Heart right ventricle (tissue), 16 donors: ENCODE results near the gene BRD4. TPM values are rescaled to one million over a fixed set of nuclear protein-coding genes. Genes with fewer than 3 reads are reported as not detected.
A peak's percentile ranks its signal among the peaks of the same experiment; 100 is the strongest.

Source experiments
- ATAC-seq, 8 donors: fragments of 200-7000 bp; cut with Tn5 transposase; one replicate each; pipeline ENCODE4 v1.9.1; 2020; ENCODE audit warnings: mild to moderate bottlenecking in 8 of 8, moderate library complexity in 8 of 8, moderate number of reproducible peaks in 1 of 8
- DNase-seq, 2 donors: peaks; one replicate each; pipeline ENCODE4 v3.0.0-alpha.2; 2020
- H3K27ac ChIP-seq, 10 donors: fragments of 200-600 bp; sonication (generic) in 2 of 10; one replicate each; pipeline versions ENCODE4 v1.5.0 to v1.8.0; 2020 to 2022; ENCODE audit warnings: mild to moderate bottlenecking in 3 of 10
- H3K27me3 ChIP-seq, 7 donors: fragments of 200-600 bp; one replicate each; pipeline ENCODE4 v1.8.0; 2021 to 2022; ENCODE audit warnings: mild to moderate bottlenecking in 2 of 7
- H3K36me3 ChIP-seq, 9 donors: fragments of 200-600 bp; sonication (generic) in 1 of 9; one replicate each; pipeline versions ENCODE4 v1.5.0 to v1.8.0; 2020 to 2022; ENCODE audit warnings: mild to moderate bottlenecking in 2 of 9
- H3K4me1 ChIP-seq, 9 donors: fragments of 200-600 bp; sonication (generic) in 1 of 9; one replicate each; pipeline versions ENCODE4 v1.5.0 to v1.8.0; 2020 to 2022; ENCODE audit warnings: mild to moderate bottlenecking in 4 of 9
- H3K4me3 ChIP-seq, 10 donors: fragments of 200-600 bp; sonication (generic) in 2 of 10; one replicate each; pipeline versions ENCODE4 v1.5.0 to v1.8.0; 2020 to 2022; ENCODE audit warnings: mild to moderate bottlenecking in 7 of 10, moderate library complexity in 2 of 10
- H3K9me3 ChIP-seq, 11 donors: fragments of 200-600 bp in 10 of 11; sonication (generic) in 2 of 11; one replicate each; pipeline versions ENCODE4 v1.5.0 to v1.8.0; 2013 to 2022; ENCODE audit warnings: mild to moderate bottlenecking in 2 of 11, control low read depth in 1 of 11, moderate library complexity in 1 of 11
- CTCF ChIP-seq, 9 donors: fragments of 200-600 bp; sonication (generic) in 2 of 9; IDR thresholded peaks; one replicate each; pipeline versions ENCODE4 v1.5.0 to v1.8.0; 2021 to 2022; ENCODE audit warnings: antibody characterized with exemption in 9 of 9, mild to moderate bottlenecking in 5 of 9, moderate library complexity in 1 of 9
- WGBS, 2 donors: extraction: QIAGEN DNeasy Blood & Tissue Kit; methylation state at CpG; one replicate each; pipeline ENCODE4 v1.1.7; 2013; ENCODE audit warnings: inconsistent platforms in 1 of 2; 5-methylcytosine and 5-hydroxymethylcytosine counted together
- intact Hi-C, 10 donors: fragments of 100-400 bp; cut with DNase I; formaldehyde crosslinking; loops; one replicate each; pipeline versions ENCODE4 v1.11.1 to v1.14.2; 2022
- polyA plus RNA-seq, 2 donors: library from polyadenylated mRNA; stranded (reverse); fragments of 200-250 nt; gene quantifications; one replicate each; pipeline ENCODE4 v1.2.3, GENCODE V29; 2013
- total RNA-seq, 10 donors: library from RNA; stranded (reverse); fragmentation: NEBNext Ultra II Directional in 3 of 10; extraction: Animal tissue kit (Norgen Biotek cat#: 25700) in 3 of 10; gene quantifications; one replicate each; pipeline versions ENCODE4 v1.2.1 to v1.2.4, GENCODE V29; 2021 to 2023
- donor health status: Arrhythmogenic right ventricular cardiomyopathy.
- donor health status: ischemic (EF 13 %, LVEDD 7.1; RV severe dilation, severe dysfunction).
- donor health status: healthy with polysubstance abuse.
- donor health status: DM: no; HTN: yes; CAD: no.
- donor health status: DM: no; HTN: no; CAD: no.
- donor health status: ischemic (EF 25% LVEDD 6.9; RV normal size, moderate dysfunction).
- donor health status: ischemic (EF 25% LVEDD 5.7; RV mildly dilated, moderate dysfunction).
- donor health status: healthy.
- donor health status: DM: yes; HTN: yes; CAD: no.
- donor health status: Ischemic cardiomyopathy.
- donor health status: ischemic (EF 35%, LVEDD 5.7; RV mildly dilated, moderate dysfunction).
- donor health status: nonischemic (EF 11% LVEDD 7.7; RV severe dilation, severe dysfunction).
- donor health status: DM: yes; HTN: yes; CAD: no.
- donor health status: PGD.
- donor health status: ischemic (EF 29% LVEDD 5.4; RV normal size, mild dysfunction).
- donor health status: nonischemic (EF 23%, LVEDD 6.1; RV moderate dilation, normal function).

Gene BRD4
- total and polyA plus RNA-seq, 12 donors: 31.2 to 85.1 (median 53.6) TPM

DNA sequence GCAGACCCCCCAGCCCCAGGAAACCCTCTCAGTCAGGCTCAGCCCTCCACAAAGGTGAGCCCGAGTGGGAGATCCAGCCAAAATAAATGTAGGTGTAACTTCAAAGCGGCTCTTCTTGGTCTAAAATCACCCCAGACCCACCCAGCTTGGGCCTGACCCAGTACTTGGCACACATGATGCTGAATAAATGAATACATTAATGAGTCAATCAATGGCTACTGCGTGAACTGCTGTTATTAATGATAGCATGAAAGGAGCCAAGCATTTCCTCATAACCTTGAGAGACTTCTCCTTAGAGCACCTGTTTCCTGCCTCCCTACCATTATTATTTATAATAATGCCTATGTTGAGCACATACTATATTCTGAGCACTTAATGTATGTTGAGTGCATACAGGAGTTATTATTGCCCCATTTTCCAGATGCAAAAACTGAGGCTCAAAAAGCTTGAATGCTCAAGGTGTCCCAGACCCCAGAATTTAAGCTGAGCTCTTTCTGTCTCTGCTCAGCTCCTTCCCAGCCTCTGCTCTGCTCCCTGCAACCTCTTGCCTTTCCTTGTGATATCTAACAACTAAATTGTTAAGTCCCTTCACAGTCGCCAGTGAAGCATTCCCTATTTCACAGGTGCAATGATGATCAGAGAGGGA lies 135.9 kb downstream of the BRD4 start:
- H3K9me3 ChIP-seq: no peaks in the 10 kb centered on the region
- TF ChIP-seq CTCF (IDR thresholded peaks at IDR 0.05): no peak
- H3K27ac ChIP-seq: peak overlapping the region; percentile 25 to 88 (median 50)
- peak overlapping the region in 7 of 10 donors; percentile 27 to 66 (median 57) for H3K4me3 ChIP-seq
- intact Hi-C loops: loop anchor here in 1 of 10 donors (5.0 kb wide), 1 partner anchor 56 kb away; no protein-coding TSS in a partner anchor
- peaks cover 5 to 86% (median 68%) of the 10 kb centered on the region in 7 donors for H3K27me3 ChIP-seq
- peaks cover 0 to 42% (median 14%) of the 10 kb centered on the region in 9 donors for H3K4me1 ChIP-seq
- WGBS, 2 donors: 55 to 64% methylated on average over 4 of the region's 4 CpGs
- H3K36me3 ChIP-seq: peaks cover 0 to 20% (median 0%) of the 10 kb centered on the region in 9 donors
- ATAC-seq: no peak
- no peak for DNase-seq

- Histone ChIP-seq H3K9me3 (no peaks in the 10 kb centered on the region), H3K27ac (peak overlapping the region; percentile 25 to 88 (median 50)), H3K27me3 (peaks cover 5 to 81% (median 63%) of the 10 kb centered on the region in 7 donors), H3K36me3 (peaks cover 0 to 27% (median 0%) of the 10 kb centered on the region in 9 donors), H3K4me3 (peak overlapping the region; percentile 3 to 66 (median 38)), H3K4me1 (peaks cover 0 to 42% (median 14%) of the 10 kb centered on the region in 9 donors)
- DNase-seq (peak; percentile 55 to 67), ATAC-seq (peak; percentile 56 to 63 (median 60))
- intact Hi-C loops: loop anchor here in 1 of 10 donors (5.0 kb wide), 1 partner anchor 57 kb away; no protein-coding TSS in a partner anchor
- 3 to 4% methylated on average over 68 to 91 of the region's 91 CpGs for WGBS, 2 donors
- TF ChIP-seq CTCF (IDR thresholded peaks at IDR 0.05): peak in 4 of 9 donors; percentile 7 to 33 (median 28)
These were observed 136.7 kb downstream of the BRD4 start for GRCh38 chr19:15195371-15196334.

DNA sequence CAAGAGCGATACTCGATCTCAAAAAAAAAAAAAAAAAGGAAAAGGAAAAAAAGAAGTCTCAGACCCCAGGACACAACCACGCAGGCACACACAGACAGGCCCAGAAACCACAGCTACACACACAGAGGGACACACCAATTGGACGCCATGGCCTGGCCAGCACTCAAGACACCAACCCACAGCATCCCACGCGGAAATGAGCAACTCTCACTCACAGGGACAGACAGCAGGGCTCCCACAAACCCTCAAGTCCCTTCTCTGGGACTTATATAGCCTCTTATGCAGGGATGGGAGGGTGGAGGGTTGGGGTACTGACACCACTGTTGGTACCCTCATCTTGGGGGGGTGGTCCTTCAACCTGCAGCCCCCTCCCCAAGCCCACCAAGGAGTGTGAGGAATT lies 137.4 kb downstream of the BRD4 start:
- H3K27me3 ChIP-seq: peaks cover 0 to 74% (median 56%) of the 10 kb centered on the region in 7 donors
- no peaks in the 10 kb centered on the region for H3K9me3 ChIP-seq
- WGBS, 2 donors: 50 to 59% methylated on average over 6 of the region's 6 CpGs
- peaks cover 0 to 33% (median 0%) of the 10 kb centered on the region in 9 donors for H3K36me3 ChIP-seq
- peak in 6 of 8 donors; percentile 17 to 73 (median 56) for ATAC-seq
- peaks cover 0 to 35% (median 7%) of the 10 kb centered on the region in 9 donors for H3K4me1 ChIP-seq
- no peak for TF ChIP-seq CTCF (IDR thresholded peaks at IDR 0.05)
- H3K4me3 ChIP-seq: peak overlapping the region in 9 of 10 donors; percentile 16 to 66 (median 39)
- intact Hi-C loops: loop anchor here in 1 of 10 donors (5.0 kb wide), 1 partner anchor 57 kb away; no protein-coding TSS in a partner anchor
- peak in 1 of 2 donors; percentile 29 for DNase-seq
- H3K27ac ChIP-seq: peak overlapping the region in 8 of 10 donors; percentile 13 to 88 (median 56)

- intact Hi-C loops: no loop called here
- ATAC-seq (no peak), DNase-seq (no peak)
- peaks cover 0 to 45% (median 33%) of the 10 kb centered on the region in 7 donors for H3K27me3 ChIP-seq
- peaks cover 0 to 26% (median 3%) of the 10 kb centered on the region in 9 donors for H3K4me1 ChIP-seq
- H3K4me3 ChIP-seq: no peak overlapping the region
- no peaks in the 10 kb centered on the region for H3K9me3 ChIP-seq
- TF ChIP-seq CTCF (IDR thresholded peaks at IDR 0.05): no peak
- WGBS, 2 donors: 89 to 98% methylated on average over 18 of the region's 18 CpGs
- H3K36me3 ChIP-seq: peaks cover 0 to 57% (median 0%) of the 10 kb centered on the region in 9 donors
- peak overlapping the region in 1 of 10 donors; percentile 22 for H3K27ac ChIP-seq
These were observed 140.4 kb downstream of the BRD4 start for GRCh38 chr19:15191982-15192381.
